HG02870 (cell line): Measurements from ENCODE around the gene ANXA10.
"Not testable (repeated sequence)": the region's sequence is repeated elsewhere in the genome, so short reads cannot be mapped to it uniquely, and the experiment has no call there.

Experiments
- ATAC-seq: cut with Tn5 transposase; IDR thresholded peaks from one replicate; pipeline ENCODE4 v1.9.1; 2021; ENCODE audit warnings: mild to moderate bottlenecking, moderate library complexity; ENCODE audit not compliant: unreplicated experiment

The ANXA10 gene

GRCh38 chr4:168118116-168118655 is 25.8 kb downstream of the ANXA10 start:
- ATAC-seq: no peak

GRCh38 chr4:168119100-168119499 is 26.8 kb downstream of the ANXA10 start:
- no peak for ATAC-seq

GRCh38 chr4:168119890-168120289 is 27.6 kb downstream of the ANXA10 start:
- no peak for ATAC-seq

- ATAC-seq: no peak
These were observed 28.5 kb downstream of the ANXA10 start for GRCh38 chr4:168120811-168121210.

- no peak for ATAC-seq
These were observed 31.8 kb downstream of the ANXA10 start for GRCh38 chr4:168124008-168124641.

- ATAC-seq: no peak
These were observed 34.6 kb downstream of the ANXA10 start for GRCh38 chr4:168126952-168127351.

- ATAC-seq: no peak
These were observed 36.3 kb downstream of the ANXA10 start for GRCh38 chr4:168128601-168129000.

- ATAC-seq: no peak
These were observed 36.9 kb downstream of the ANXA10 start for GRCh38 chr4:168129046-168129772.

- ATAC-seq: no peak
These were observed 37.5 kb downstream of the ANXA10 start for GRCh38 chr4:168129802-168130201.

- no peak for ATAC-seq
These were observed 38.9 kb downstream of the ANXA10 start for GRCh38 chr4:168131196-168131595.

GRCh38 chr4:168134651-168135050 is 42.3 kb downstream of the ANXA10 start:
- ATAC-seq: no peak

GRCh38 chr4:168135860-168136259 is 43.5 kb downstream of the ANXA10 start:
- ATAC-seq: not testable (repeated sequence)

- not testable (repeated sequence) for ATAC-seq
These were observed 45.4 kb downstream of the ANXA10 start for GRCh38 chr4:168137695-168138094.

- ATAC-seq: no peak
These were observed 45.8 kb downstream of the ANXA10 start for GRCh38 chr4:168138143-168138542.

- ATAC-seq: no peak
These were observed 47.0 kb downstream of the ANXA10 start for GRCh38 chr4:168139336-168139735.

- no peak for ATAC-seq
These were observed 49.4 kb downstream of the ANXA10 start for GRCh38 chr4:168141733-168142132.

GRCh38 chr4:168143601-168144000 is 51.3 kb downstream of the ANXA10 start:
- no peak for ATAC-seq

- ATAC-seq: no peak
These were observed 58.2 kb downstream of the ANXA10 start for GRCh38 chr4:168150420-168151050.

- no peak for ATAC-seq
These were observed 59.0 kb downstream of the ANXA10 start for GRCh38 chr4:168151327-168151726.

GRCh38 chr4:168152837-168153500 is 60.6 kb downstream of the ANXA10 start:
- peak; percentile 10 for ATAC-seq
